Mesenchymal stem cell (in vitro differentiated cells and primary cell): Measurements from ENCODE around the gene EPS8L3.

Experiments
- DNase-seq: peaks from one replicate; pipeline ENCODE4 v3.0.0-alpha.2; 2013
- H2AFZ ChIP-seq: one replicate; pipeline ENCODE4 v1.6.1; 2013; ENCODE audit warnings: low read depth, mild to moderate bottlenecking, control low read depth, inconsistent platforms, low read length, moderate library complexity
- H2AK5ac ChIP-seq: 2 replicates; pipeline ENCODE4 v1.6.1; 2013; ENCODE audit warnings: low read length, moderate library complexity, mild to moderate bottlenecking, inconsistent platforms; ENCODE audit not compliant: severe bottlenecking
- H2BK120ac ChIP-seq: one replicate; pipeline ENCODE4 v1.6.1; 2013; ENCODE audit warnings: low read depth, mild to moderate bottlenecking, inconsistent platforms, low read length, moderate library complexity
- H2BK12ac ChIP-seq, 2 experiments: one replicate each; pipeline ENCODE4 v1.6.1; 2013; ENCODE audit warnings: inconsistent platforms in 2 of 2, low read length in 2 of 2, mild to moderate bottlenecking in 2 of 2, moderate library complexity in 2 of 2, control low read depth in 1 of 2
- H2BK15ac ChIP-seq: one replicate; pipeline ENCODE4 v1.6.1; 2013; ENCODE audit warnings: mild to moderate bottlenecking, low read depth, inconsistent platforms; ENCODE audit not compliant: poor library complexity, severe bottlenecking
- H2BK5ac ChIP-seq: 2 replicates; pipeline ENCODE4 v1.6.1; 2013; ENCODE audit warnings: low read depth, mild to moderate bottlenecking, low read length, control low read depth, inconsistent platforms; ENCODE audit not compliant: poor library complexity, severe bottlenecking
- H3K14ac ChIP-seq, 2 experiments: one replicate each; pipeline ENCODE4 v1.6.1; 2013; ENCODE audit warnings: inconsistent platforms in 2 of 2, low read length in 2 of 2, control low read depth in 1 of 2, mild to moderate bottlenecking in 1 of 2, moderate library complexity in 1 of 2
- H3K18ac ChIP-seq, 2 experiments: one replicate each; pipeline ENCODE4 v1.6.1; 2013; ENCODE audit warnings: inconsistent platforms in 2 of 2, low read length in 2 of 2, control low read depth in 1 of 2, low read depth in 1 of 2, mild to moderate bottlenecking in 1 of 2
- H3K23ac ChIP-seq, 2 experiments: one replicate each; pipeline ENCODE4 v1.6.1; 2013; ENCODE audit warnings: inconsistent platforms in 2 of 2, low read length in 2 of 2, mild to moderate bottlenecking in 2 of 2, moderate library complexity in 2 of 2, control low read depth in 1 of 2
- H3K27ac ChIP-seq: 2 replicates; pipeline ENCODE4 v1.5.1; 2013; ENCODE audit warnings: mild to moderate bottlenecking, moderate library complexity, low read length, control low read depth, inconsistent platforms; ENCODE audit not compliant: poor library complexity, severe bottlenecking
- H3K27me3 ChIP-seq, 2 experiments: 2 replicates each; pipeline versions ENCODE4 v1.6.1 to v1.7.0; 2013; ENCODE audit warnings: low read length in 2 of 2, mild to moderate bottlenecking in 2 of 2, moderate library complexity in 2 of 2, control low read depth in 1 of 2, inconsistent platforms in 1 of 2; ENCODE audit not compliant: control insufficient read depth in 1 of 2, insufficient read depth in 1 of 2
- H3K36me3 ChIP-seq, 2 experiments: 2 replicates each; pipeline versions ENCODE4 v1.6.1 to v1.7.0; 2013; ENCODE audit warnings: low read length in 2 of 2, control low read depth in 1 of 2, inconsistent platforms in 1 of 2, low read depth in 1 of 2, mild to moderate bottlenecking in 1 of 2; ENCODE audit not compliant: insufficient read depth in 2 of 2, control insufficient read depth in 1 of 2
- H3K4ac ChIP-seq, 2 experiments: one replicate each; pipeline ENCODE4 v1.6.1; 2013; ENCODE audit warnings: inconsistent platforms in 2 of 2, low read length in 2 of 2, mild to moderate bottlenecking in 2 of 2, moderate library complexity in 2 of 2, control low read depth in 1 of 2, low read depth in 1 of 2
- H3K4me1 ChIP-seq: 2 replicates; pipeline ENCODE4 v1.6.1; 2013; ENCODE audit warnings: low read depth, low read length, control low read depth; ENCODE audit not compliant: control insufficient read depth, insufficient read depth
- H3K4me2 ChIP-seq: 2 replicates; pipeline ENCODE4 v1.6.1; 2013; ENCODE audit warnings: low read length, mild to moderate bottlenecking, inconsistent platforms; ENCODE audit not compliant: poor library complexity, severe bottlenecking
- H3K4me3 ChIP-seq, 2 experiments: 2 replicates each; pipeline versions ENCODE4 v1.5.1 to v1.7.0; 2013; ENCODE audit warnings: low read length in 2 of 2, mild to moderate bottlenecking in 2 of 2, control low read depth in 1 of 2, low read depth in 1 of 2; ENCODE audit not compliant: insufficient read depth in 1 of 2
- H3K79me1 ChIP-seq: replicated peaks from 2 replicates; pipeline ENCODE4 v1.6.1; 2013; ENCODE audit warnings: mild to moderate bottlenecking, control low read depth, low read length, inconsistent platforms; ENCODE audit not compliant: poor library complexity, severe bottlenecking
- H3K9ac ChIP-seq: 2 replicates; pipeline ENCODE4 v1.7.0; 2013; ENCODE audit warnings: mild to moderate bottlenecking, low read length, moderate library complexity
- H3K9me3 ChIP-seq: 2 replicates; pipeline ENCODE4 v1.7.0; 2013; ENCODE audit warnings: mild to moderate bottlenecking, low read length; ENCODE audit not compliant: control insufficient read depth
- H4K8ac ChIP-seq: one replicate; pipeline ENCODE4 v1.6.1; 2013; ENCODE audit warnings: inconsistent platforms, mild to moderate bottlenecking, low read length, moderate library complexity
- H4K91ac ChIP-seq: one replicate; pipeline ENCODE4 v1.6.1; 2013; ENCODE audit warnings: mild to moderate bottlenecking, low read length, inconsistent platforms
- WGBS: methylation state at CpG from one replicate; pipeline ENCODE4 v1.1.7; 2013; ENCODE audit warnings: mixed read lengths; 5-methylcytosine and 5-hydroxymethylcytosine counted together

The EPS8L3 gene

GRCh38 chr1:109796484-109797302 is 33.0 kb upstream of the EPS8L3 start:
- peak overlapping the region in 1 of 2 experiments; percentile 58 for H3K4me3 ChIP-seq
- H3K18ac ChIP-seq = peak overlapping the region; percentile 25 to 58
- peak overlapping the region; percentile 35 for H2BK120ac ChIP-seq
- no peak overlapping the region for H2AK5ac ChIP-seq
- 90% methylated on average over 7 of the region's 7 CpGs for WGBS
- peak overlapping the region; percentile 58 for H4K8ac ChIP-seq
- H3K27ac ChIP-seq = no peak overlapping the region
- no peak overlapping the region for H3K4ac ChIP-seq
- H2AFZ ChIP-seq = no peak overlapping the region
- peak overlapping the region; percentile 85 for H2BK15ac ChIP-seq
- no peak overlapping the region for H2BK12ac ChIP-seq
- no peak overlapping the region for H3K4me2 ChIP-seq
- H3K27me3 ChIP-seq = no peaks in the 10 kb centered on the region
- H3K79me1 ChIP-seq = no peaks in the 10 kb centered on the region
- H3K36me3 ChIP-seq = no peaks in the 10 kb centered on the region
- peak; percentile 54 for DNase-seq
- no peak overlapping the region for H3K23ac ChIP-seq
- no peak overlapping the region for H4K91ac ChIP-seq
- H3K9ac ChIP-seq = peak overlapping the region; percentile 77
- peaks cover 23% of the 10 kb centered on the region for H3K4me1 ChIP-seq
- H2BK5ac ChIP-seq = no peak overlapping the region
- H3K14ac ChIP-seq = no peak overlapping the region
- no peaks in the 10 kb centered on the region for H3K9me3 ChIP-seq

GRCh38 chr1:109794319-109795132 is 30.8 kb upstream of the EPS8L3 start:
- Histone ChIP-seq H4K91ac (peak overlapping the region; percentile 98), H3K4me1 (peaks cover 37% of the 10 kb centered on the region), H3K18ac (peak overlapping the region; percentile 59 to 97), H3K36me3 (no peaks in the 10 kb centered on the region), H3K14ac (peak overlapping the region in 1 of 2 experiments; percentile 5), H3K27ac (no peak overlapping the region), H2AFZ (no peak overlapping the region), H3K4me3 (no peak overlapping the region), H2AK5ac (peak overlapping the region; percentile 10), H3K9me3 (no peaks in the 10 kb centered on the region), H3K79me1 (no peaks in the 10 kb centered on the region), H2BK12ac (peak overlapping the region; percentile 49 to 71), H2BK120ac (peak overlapping the region; percentile 93), H2BK5ac (peak overlapping the region; percentile 3), H3K27me3 (no peaks in the 10 kb centered on the region), H3K4me2 (no peak overlapping the region), H3K4ac (peak overlapping the region; percentile 27 to 79), H2BK15ac (peak overlapping the region; percentile 95), H3K9ac (peak overlapping the region; percentile 62), H3K23ac (no peak overlapping the region), H4K8ac (peak overlapping the region; percentile 82)
- peak; percentile 89 for DNase-seq
- 85% methylated on average over 18 of the region's 19 CpGs for WGBS

- H3K9ac ChIP-seq = peak overlapping the region; percentile 62
- DNase-seq = peak; percentile 88
- WGBS = 52% methylated on average over 9 of the region's 11 CpGs
- no peak overlapping the region for H2BK5ac ChIP-seq
- peak overlapping the region; percentile 29 for H2BK120ac ChIP-seq
- peak overlapping the region; percentile 84 for H4K91ac ChIP-seq
- peaks cover 45% of the 10 kb centered on the region for H3K4me1 ChIP-seq
- no peaks in the 10 kb centered on the region for H3K79me1 ChIP-seq
- no peaks in the 10 kb centered on the region for H3K36me3 ChIP-seq
- no peak overlapping the region for H3K23ac ChIP-seq
- H3K4ac ChIP-seq = peak overlapping the region; percentile 85 to 94
- H3K14ac ChIP-seq = peak overlapping the region in 1 of 2 experiments; percentile 63
- H4K8ac ChIP-seq = peak overlapping the region; percentile 21
- no peak overlapping the region for H3K27ac ChIP-seq
- H3K27me3 ChIP-seq = no peaks in the 10 kb centered on the region
- no peak overlapping the region for H3K4me3 ChIP-seq
- H2AFZ ChIP-seq = peak overlapping the region; percentile 8
- no peaks in the 10 kb centered on the region for H3K9me3 ChIP-seq
- peak overlapping the region; percentile 93 to 97 for H3K18ac ChIP-seq
- no peak overlapping the region for H3K4me2 ChIP-seq
- H2BK12ac ChIP-seq = peak overlapping the region; percentile 91 to 92
- peak overlapping the region; percentile 75 for H2BK15ac ChIP-seq
- H2AK5ac ChIP-seq = peak overlapping the region; percentile 66
These were observed 30.0 kb upstream of the EPS8L3 start for GRCh38 chr1:109793486-109794318.
